Activated naive CD8-positive, alpha-beta T cell (primary cell): ENCODE measurements around the gene SYT17.

Experiments
- H3K27ac Mint-ChIP-seq: one replicate; pipeline ENCODE4 v1.8.0; 2021; ENCODE audit warnings: mixed read lengths
- H3K27me3 Mint-ChIP-seq: one replicate; pipeline ENCODE4 v1.8.0; 2021; ENCODE audit warnings: mixed read lengths
- H3K36me3 Mint-ChIP-seq: one replicate; pipeline ENCODE4 v1.8.0; 2021; ENCODE audit warnings: mixed read lengths
- H3K4me1 Mint-ChIP-seq: one replicate; pipeline ENCODE4 v1.8.0; 2021; ENCODE audit warnings: low read depth, mixed read lengths
- H3K4me3 Mint-ChIP-seq: one replicate; pipeline ENCODE4 v1.8.0; 2021; ENCODE audit warnings: mild to moderate bottlenecking, mixed read lengths
- H3K9me3 Mint-ChIP-seq: one replicate; pipeline ENCODE4 v1.8.0; 2021; ENCODE audit warnings: low read depth, mixed read lengths

SYT17 gene

DNA sequence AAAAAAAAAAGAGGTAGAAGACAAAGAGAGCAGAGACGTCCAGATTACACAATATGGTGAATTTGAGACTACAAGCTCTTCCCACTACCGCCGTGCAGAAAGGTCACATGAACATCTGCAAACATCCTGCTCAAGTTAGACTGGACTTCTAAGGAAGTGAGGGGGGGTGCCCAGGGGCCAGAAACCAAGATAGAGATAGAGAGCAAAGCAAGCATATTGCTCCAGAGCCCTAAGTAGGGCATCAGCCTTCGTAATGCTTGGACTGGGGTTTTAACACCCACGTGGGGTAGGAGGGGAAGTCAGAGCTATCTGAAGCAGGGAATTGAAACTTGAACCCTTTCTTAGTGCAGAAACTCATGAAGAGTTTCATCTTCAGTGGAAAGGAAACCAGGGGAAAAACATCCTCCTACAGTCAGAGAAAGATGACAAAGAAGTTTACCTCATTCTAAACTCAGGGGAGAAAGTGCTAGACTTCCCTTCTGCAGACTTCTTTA, 126.2 kb downstream of the SYT17 start:
- Mint-ChIP-seq H3K9me3 (no peaks in the 10 kb centered on the region), H3K4me1 (peaks cover 10% of the 10 kb centered on the region), H3K27me3 (peaks cover 9% of the 10 kb centered on the region), H3K36me3 (no peaks in the 10 kb centered on the region), H3K4me3 (peak overlapping the region; percentile 39), H3K27ac (peak overlapping the region; percentile 72)

DNA sequence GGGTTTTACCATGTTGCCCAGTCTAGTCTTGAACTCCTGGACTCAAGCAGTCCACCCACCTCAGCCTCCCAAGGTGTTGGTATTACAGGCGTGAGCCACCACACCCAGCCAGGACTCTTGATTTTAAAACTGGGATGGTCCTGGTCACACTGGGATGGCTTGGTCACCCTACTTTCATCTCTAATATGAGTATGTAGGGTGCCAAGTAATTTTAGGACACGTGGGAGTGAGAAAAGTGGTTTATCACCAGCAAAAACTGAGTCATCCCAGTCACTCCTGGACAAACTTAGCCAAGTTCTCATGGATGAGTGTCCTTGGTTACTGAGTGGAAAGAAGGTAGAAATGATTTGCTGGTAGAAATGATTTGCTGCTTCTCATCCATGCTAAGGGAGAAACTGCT, 127.4 kb downstream of the SYT17 start:
- Mint-ChIP-seq H3K4me1 (peaks cover 10% of the 10 kb centered on the region), H3K4me3 (no peak overlapping the region), H3K9me3 (no peaks in the 10 kb centered on the region), H3K27ac (no peak overlapping the region), H3K27me3 (peaks cover 6% of the 10 kb centered on the region), H3K36me3 (no peaks in the 10 kb centered on the region)

DNA sequence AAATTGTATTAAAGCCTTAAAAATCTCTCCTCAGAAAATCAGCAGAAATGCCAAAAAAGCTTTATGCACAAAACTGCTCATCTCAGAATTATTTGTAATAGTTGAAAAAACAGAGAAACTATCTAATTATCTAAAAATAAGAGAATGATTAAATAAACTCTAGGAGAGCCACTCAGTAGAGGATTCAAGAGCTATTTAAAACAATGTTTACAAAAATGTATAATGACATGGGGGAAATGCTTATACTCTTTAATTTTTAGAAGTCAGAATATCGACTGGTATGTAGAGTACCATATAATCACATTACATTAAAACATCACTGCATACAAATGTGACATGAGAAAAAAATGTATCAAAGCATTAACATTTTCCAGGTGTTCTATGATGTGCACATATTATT, 129.4 kb downstream of the SYT17 start:
- no peak overlapping the region for H3K4me3 Mint-ChIP-seq
- no peaks in the 10 kb centered on the region for H3K36me3 Mint-ChIP-seq

DNA sequence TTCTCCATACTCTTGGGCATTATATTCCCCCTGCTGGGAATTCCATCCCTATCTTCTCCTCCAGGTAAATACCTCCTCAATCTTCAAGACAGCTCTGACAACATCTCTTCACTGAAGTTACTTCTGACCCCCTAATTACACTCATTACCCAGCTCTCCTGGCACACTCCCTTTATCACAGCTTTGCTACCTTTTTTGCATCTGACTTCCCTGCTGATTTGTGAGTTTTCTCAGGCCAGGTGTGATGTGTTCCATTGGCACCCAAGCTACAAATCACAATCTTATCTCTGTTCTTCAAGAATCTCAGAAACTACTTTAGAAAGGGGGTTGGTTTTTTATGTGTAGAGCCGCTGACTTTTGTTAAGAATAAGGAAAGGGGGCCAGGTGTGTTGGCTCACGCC, 131.5 kb downstream of the SYT17 start:
- no peak overlapping the region for H3K4me3 Mint-ChIP-seq

More for the DNA sequence above, 129.4 kb downstream of the SYT17 start:
- H3K9me3 Mint-ChIP-seq: no peaks in the 10 kb centered on the region
- H3K4me1 Mint-ChIP-seq: peaks cover 10% of the 10 kb centered on the region
- no peak overlapping the region for H3K27ac Mint-ChIP-seq
- peaks cover 4% of the 10 kb centered on the region for H3K27me3 Mint-ChIP-seq

DNA sequence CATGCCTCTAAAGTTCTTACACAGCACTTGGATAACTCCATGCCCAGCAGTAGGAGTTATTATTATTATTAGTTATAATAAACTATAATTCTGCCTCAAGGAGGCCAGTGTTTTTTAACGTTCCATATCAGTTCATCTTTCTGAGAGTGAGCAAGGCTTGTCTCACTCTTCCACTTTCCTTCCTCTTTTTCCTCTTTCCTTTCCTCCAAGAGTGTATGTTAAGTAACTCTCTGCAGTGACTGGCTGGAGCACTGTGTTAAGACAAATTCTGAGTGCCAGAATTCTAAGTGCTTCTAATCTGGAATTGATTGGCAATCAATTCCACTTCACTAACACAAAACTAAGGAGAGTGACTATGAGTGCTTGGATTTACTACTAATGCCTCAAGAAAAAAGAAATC, 133.9 kb downstream of the SYT17 start:
- Mint-ChIP-seq H3K27ac (no peak overlapping the region), H3K9me3 (no peaks in the 10 kb centered on the region), H3K4me3 (no peak overlapping the region), H3K27me3 (peaks cover 7% of the 10 kb centered on the region), H3K36me3 (no peaks in the 10 kb centered on the region), H3K4me1 (no peaks in the 10 kb centered on the region)

More for the DNA sequence above, 131.5 kb downstream of the SYT17 start:
- H3K27me3 Mint-ChIP-seq: peaks cover 6% of the 10 kb centered on the region
- no peaks in the 10 kb centered on the region for H3K9me3 Mint-ChIP-seq
- no peaks in the 10 kb centered on the region for H3K36me3 Mint-ChIP-seq
- H3K27ac Mint-ChIP-seq: no peak overlapping the region
- H3K4me1 Mint-ChIP-seq: peaks cover 2% of the 10 kb centered on the region

DNA sequence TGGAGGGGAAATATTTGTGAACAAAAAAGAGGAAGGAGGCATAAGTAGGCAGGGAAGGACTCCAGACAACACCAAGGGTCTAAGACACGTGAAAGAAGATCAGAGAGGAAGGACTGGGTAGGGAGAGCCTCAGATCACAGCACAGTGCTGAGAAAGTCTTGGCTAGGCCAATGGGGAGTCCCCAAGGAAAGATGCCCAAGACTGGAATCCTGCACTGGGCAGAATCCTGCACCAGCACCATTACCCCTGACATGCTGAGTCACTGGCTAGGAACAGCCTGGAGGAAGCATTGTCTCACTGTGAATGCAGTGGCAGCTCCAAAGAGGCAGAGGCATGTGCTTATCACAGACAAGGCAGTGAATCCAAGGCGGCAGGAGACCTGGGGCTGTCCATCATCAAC, 136.7 kb downstream of the SYT17 start:
- Mint-ChIP-seq H3K27me3 (peaks cover 7% of the 10 kb centered on the region), H3K9me3 (no peaks in the 10 kb centered on the region), H3K4me3 (no peak overlapping the region)

DNA sequence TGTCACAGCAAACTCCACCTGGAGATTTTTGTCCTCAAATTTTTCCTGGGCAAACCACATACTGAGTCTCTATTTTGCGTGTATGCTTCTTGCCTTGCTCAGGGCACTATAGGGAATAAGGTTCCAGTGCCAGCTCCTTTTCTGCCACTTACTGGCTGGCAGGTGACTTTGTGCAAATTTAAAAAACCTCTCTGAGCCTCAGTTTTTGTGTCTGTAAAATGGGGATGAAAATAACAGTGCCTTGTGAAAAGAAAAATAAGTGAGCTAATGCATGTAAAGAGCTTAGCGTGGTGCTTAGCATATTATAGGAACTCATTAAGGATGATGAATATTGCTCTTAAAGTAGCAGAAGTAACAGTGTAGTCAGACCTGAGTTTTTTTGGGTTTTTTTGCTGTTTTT, 137.4 kb downstream of the SYT17 start:
- H3K27ac Mint-ChIP-seq: no peak overlapping the region
- no peaks in the 10 kb centered on the region for H3K4me1 Mint-ChIP-seq
- no peaks in the 10 kb centered on the region for H3K36me3 Mint-ChIP-seq
- H3K27me3 Mint-ChIP-seq: peaks cover 7% of the 10 kb centered on the region
- H3K9me3 Mint-ChIP-seq: no peaks in the 10 kb centered on the region
- no peak overlapping the region for H3K4me3 Mint-ChIP-seq

More for the DNA sequence above, 136.7 kb downstream of the SYT17 start:
- H3K36me3 Mint-ChIP-seq: no peaks in the 10 kb centered on the region
- H3K27ac Mint-ChIP-seq: no peak overlapping the region
- H3K4me1 Mint-ChIP-seq: no peaks in the 10 kb centered on the region

DNA sequence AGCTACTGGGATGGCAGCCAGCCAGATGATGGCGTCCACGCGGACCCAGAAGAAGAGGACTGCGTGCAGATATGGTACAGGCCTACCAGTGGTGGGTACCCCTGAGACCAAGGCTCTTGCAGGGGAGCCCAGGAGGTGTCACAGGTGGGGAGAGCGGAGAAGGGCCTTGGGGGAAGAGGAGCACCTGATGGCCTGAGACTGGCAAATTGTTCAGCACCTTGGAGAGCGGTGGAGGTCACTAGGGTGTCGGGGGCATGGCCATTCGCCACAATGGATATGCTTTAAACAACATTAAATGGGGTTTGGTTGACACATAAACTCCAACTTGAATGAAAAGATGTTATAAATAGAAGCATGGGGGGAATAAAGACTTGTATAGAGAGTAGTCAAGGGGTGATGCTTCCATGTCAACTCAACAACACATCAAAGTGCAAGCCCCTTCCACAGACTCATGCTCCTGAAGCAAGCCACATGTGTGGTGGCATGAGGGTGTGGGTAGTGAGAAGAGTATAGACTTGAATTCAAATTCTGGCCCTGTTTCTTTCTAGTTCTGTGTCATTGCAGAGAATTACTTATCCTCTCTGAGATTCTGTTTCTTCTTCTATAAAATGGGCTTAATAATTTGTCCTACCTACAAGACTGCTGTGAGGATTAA, 139.7 kb downstream of the SYT17 start:
- H3K9me3 Mint-ChIP-seq: no peaks in the 10 kb centered on the region
- H3K4me1 Mint-ChIP-seq: no peaks in the 10 kb centered on the region
- peaks cover 6% of the 10 kb centered on the region for H3K27me3 Mint-ChIP-seq
- H3K27ac Mint-ChIP-seq: no peak overlapping the region
- H3K36me3 Mint-ChIP-seq: no peaks in the 10 kb centered on the region
- H3K4me3 Mint-ChIP-seq: no peak overlapping the region

DNA sequence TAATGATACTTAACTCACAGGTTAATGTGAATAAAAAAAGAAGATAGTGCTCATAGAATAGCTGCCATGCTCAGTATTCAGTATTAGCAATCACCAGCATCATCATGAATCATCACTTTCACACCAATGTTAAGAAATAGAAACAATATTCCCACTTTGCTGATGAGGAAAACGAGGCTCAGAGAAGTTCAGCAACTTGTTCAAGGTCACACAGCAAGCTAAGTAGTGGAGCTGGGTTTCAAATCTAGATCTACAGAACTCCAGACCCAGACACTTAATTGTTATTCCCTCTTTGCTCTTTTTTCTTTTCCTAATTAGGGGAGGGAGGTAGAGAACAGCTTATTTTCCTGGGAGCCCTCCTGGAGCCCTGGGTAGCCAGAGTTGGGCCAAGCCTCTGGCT, 140.4 kb downstream of the SYT17 start:
- Mint-ChIP-seq H3K36me3 (no peaks in the 10 kb centered on the region), H3K4me1 (no peaks in the 10 kb centered on the region), H3K4me3 (no peak overlapping the region), H3K27ac (no peak overlapping the region), H3K9me3 (no peaks in the 10 kb centered on the region), H3K27me3 (peaks cover 6% of the 10 kb centered on the region)

DNA sequence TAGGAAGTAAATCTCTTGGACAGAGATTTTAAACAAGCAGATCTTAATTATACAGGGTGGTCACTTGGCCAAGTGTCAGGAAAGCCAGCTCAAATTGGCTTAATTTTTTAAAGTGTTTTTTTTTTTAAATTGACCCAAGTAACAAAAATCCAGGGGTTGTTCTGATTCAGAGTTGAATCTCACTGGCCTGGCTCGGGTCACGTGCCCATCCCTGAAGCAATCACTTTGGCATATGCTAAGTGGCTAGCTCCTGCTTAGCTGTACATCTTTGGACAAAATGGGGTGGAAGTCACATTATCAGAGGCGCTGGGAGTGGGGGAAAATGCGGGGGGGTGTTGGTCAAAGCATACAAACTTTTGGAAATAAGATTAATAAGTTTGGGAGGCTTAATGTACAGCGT, 141.1 kb downstream of the SYT17 start:
- no peak overlapping the region for H3K27ac Mint-ChIP-seq
- peaks cover 3% of the 10 kb centered on the region for H3K27me3 Mint-ChIP-seq
- H3K4me3 Mint-ChIP-seq: no peak overlapping the region
- no peaks in the 10 kb centered on the region for H3K36me3 Mint-ChIP-seq
- no peaks in the 10 kb centered on the region for H3K4me1 Mint-ChIP-seq
- H3K9me3 Mint-ChIP-seq: no peaks in the 10 kb centered on the region

DNA sequence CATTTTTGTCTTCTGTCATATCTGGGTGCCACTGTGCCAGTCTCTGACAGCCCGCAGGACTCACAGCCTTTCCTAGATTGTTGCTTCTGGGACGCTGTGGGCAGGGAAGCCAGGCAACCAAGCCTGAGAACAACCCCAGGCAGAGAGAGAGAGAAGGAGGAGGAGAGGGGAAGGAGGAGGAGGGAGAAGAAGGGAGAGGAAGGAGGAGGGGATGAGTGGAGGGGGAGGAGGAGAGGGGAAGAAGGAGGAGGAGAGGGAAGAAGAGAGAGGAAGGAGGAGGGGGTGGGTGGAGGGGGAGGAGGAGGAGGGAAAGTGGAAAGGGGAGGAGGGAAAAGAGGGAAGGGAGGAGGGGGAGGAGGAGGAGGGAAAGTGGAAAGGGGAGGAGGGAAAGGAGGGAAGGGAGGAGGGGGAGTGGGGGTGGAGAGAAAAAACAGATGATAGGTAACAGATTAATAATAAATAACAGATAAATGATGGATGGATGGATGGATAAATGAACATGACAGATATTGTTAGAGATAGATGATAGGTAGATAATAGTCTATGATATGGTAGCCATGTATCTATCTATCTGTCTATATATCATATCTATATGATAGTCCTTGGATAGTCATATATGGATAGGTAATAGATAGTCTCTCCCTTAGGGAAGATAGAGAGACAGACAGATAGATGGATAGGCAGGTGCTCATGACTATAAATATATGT, 146.8 kb downstream of the SYT17 start:
- Mint-ChIP-seq H3K27ac (no peak overlapping the region), H3K9me3 (no peaks in the 10 kb centered on the region), H3K27me3 (peaks cover 1% of the 10 kb centered on the region), H3K36me3 (no peaks in the 10 kb centered on the region), H3K4me3 (no peak overlapping the region), H3K4me1 (no peaks in the 10 kb centered on the region)

DNA sequence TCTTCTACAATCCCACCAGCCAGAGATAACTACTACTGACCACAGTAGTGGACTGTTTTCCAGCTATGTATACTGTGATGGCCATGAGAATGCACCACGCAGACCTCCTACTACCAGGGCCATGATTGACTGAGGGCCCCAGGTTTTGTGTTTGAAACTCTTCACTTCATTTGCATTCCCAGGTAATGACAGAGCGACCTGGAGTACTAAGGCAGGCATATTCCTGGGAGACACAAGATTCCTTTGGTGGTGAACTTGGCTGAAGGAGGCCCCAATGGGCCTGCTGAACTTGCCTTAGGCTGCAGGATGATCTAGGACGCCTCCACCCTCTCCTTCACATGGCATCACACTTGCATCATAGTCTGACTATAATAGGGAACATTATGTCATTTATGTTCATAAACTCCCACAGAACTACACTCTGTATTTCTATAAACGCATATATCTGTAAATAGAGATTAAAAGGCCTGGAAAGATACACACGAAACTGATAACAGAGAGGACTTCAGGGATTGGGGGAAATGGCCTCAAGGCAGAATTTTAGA, 147.9 kb downstream of the SYT17 start:
- Mint-ChIP-seq H3K4me1 (no peaks in the 10 kb centered on the region), H3K27ac (no peak overlapping the region), H3K9me3 (no peaks in the 10 kb centered on the region), H3K4me3 (no peak overlapping the region), H3K27me3 (peaks cover 1% of the 10 kb centered on the region), H3K36me3 (no peaks in the 10 kb centered on the region)

DNA sequence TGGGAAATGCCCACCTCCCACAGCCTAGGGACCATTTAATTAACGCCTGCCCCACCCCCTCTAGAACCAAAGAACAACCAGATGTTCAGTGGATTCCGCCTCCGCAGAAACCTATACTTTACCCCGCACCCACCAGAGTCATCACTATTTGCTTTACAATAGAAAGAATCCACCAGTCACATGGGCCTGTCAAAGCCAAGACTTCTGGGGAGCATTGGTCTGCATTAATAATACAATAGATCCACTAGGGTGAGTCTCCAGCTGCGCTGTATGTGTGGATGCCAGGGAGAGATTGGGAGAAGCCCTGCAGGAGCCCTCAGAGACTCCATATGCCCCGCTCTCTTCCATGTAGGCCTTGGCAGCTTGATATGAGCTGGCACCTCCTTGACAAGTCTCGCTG, 148.8 kb downstream of the SYT17 start:
- Mint-ChIP-seq H3K4me1 (no peaks in the 10 kb centered on the region), H3K36me3 (no peaks in the 10 kb centered on the region), H3K9me3 (no peaks in the 10 kb centered on the region), H3K4me3 (no peak overlapping the region), H3K27me3 (peaks cover 3% of the 10 kb centered on the region), H3K27ac (no peak overlapping the region)
